ENCODE results near the gene IL22RA2. TPM values are rescaled to one million over a fixed set of nuclear protein-coding genes. Genes with fewer than 3 reads are reported as not detected.
"Not testable (repeated sequence)": the region's sequence is repeated elsewhere in the genome, so short reads cannot be mapped to it uniquely, and the experiment has no call there.

IL22RA2 gene
- total RNA-seq, 1 experiment from 2014 or later: not detected

- H3K27me3 ChIP-seq (replicated peaks; ENCODE audit: insufficient read depth, low read depth, low read length, poor library complexity): no peaks in the 10 kb centered on the region
- no peak overlapping the region for H3K4me3 ChIP-seq (ENCODE audit: low read depth, low read length, poor library complexity, severe bottlenecking)
- H3K36me3 ChIP-seq (ENCODE audit: insufficient read depth, low read length, poor library complexity, severe bottlenecking): no peaks in the 10 kb centered on the region
- no peak overlapping the region for H3K27ac ChIP-seq (ENCODE audit: low read depth, low read length, poor library complexity, severe bottlenecking)
- ChIA-PET POLR2A (ENCODE audit: low non-redundant PET) (no interaction called here), CTCF (no interaction called here)
- no peaks in the 10 kb centered on the region for H3K4me1 ChIP-seq (ENCODE audit: insufficient read depth, low read length, poor library complexity, severe bottlenecking)
- intact Hi-C loops (cut with micrococcal nuclease; ENCODE audit: unreplicated experiment): no loop called here
- DNase-seq (ENCODE audit: low spot score): no peak
- no peak for TF ChIP-seq CTCF (conservative IDR thresholded peaks at IDR 0.05; ENCODE audit: low read depth, low read length)
- no peak for TF ChIP-seq EZH2 (IDR thresholded peaks at IDR 0.05; ENCODE audit: borderline replicate concordance, low read depth, low read length, poor library complexity, severe bottlenecking)
- H3K9me3 ChIP-seq (ENCODE audit: low read depth, low read length, poor library complexity, severe bottlenecking): no peaks in the 10 kb centered on the region
- BruUV-seq (replicated peaks): no TSS peak
Measured at GRCh38 chr6:137112067-137112355, 61.4 kb downstream of the IL22RA2 start.

GRCh38 chr6:137111296-137112066 lies 62.0 kb downstream of the IL22RA2 start:
- H3K27me3 ChIP-seq (replicated peaks; ENCODE audit: insufficient read depth, low read depth, low read length, poor library complexity): no peaks in the 10 kb centered on the region
- CTCF ChIA-PET: no interaction called here
- no peak for DNase-seq (ENCODE audit: low spot score)
- POLR2A ChIA-PET (ENCODE audit: low non-redundant PET): no interaction called here
- no TSS peak for BruUV-seq (replicated peaks)
- TF ChIP-seq CTCF (conservative IDR thresholded peaks at IDR 0.05; ENCODE audit: low read depth, low read length): no peak
- no peak for TF ChIP-seq EZH2 (IDR thresholded peaks at IDR 0.05; ENCODE audit: borderline replicate concordance, low read depth, low read length, poor library complexity, severe bottlenecking)
- H3K4me3 ChIP-seq (ENCODE audit: low read depth, low read length, poor library complexity, severe bottlenecking): no peak overlapping the region
- H3K9me3 ChIP-seq (ENCODE audit: low read depth, low read length, poor library complexity, severe bottlenecking): no peaks in the 10 kb centered on the region
- H3K27ac ChIP-seq (ENCODE audit: low read depth, low read length, poor library complexity, severe bottlenecking): no peak overlapping the region
- no peaks in the 10 kb centered on the region for H3K36me3 ChIP-seq (ENCODE audit: insufficient read depth, low read length, poor library complexity, severe bottlenecking)
- H3K4me1 ChIP-seq (ENCODE audit: insufficient read depth, low read length, poor library complexity, severe bottlenecking): no peaks in the 10 kb centered on the region
- intact Hi-C loops (cut with micrococcal nuclease; ENCODE audit: unreplicated experiment): no loop called here

- BruUV-seq (replicated peaks): no TSS peak
- no peak for TF ChIP-seq EZH2 (IDR thresholded peaks at IDR 0.05; ENCODE audit: borderline replicate concordance, low read depth, low read length, poor library complexity, severe bottlenecking)
- TF ChIP-seq CTCF (conservative IDR thresholded peaks at IDR 0.05; ENCODE audit: low read depth, low read length): no peak
- no peaks in the 10 kb centered on the region for H3K4me1 ChIP-seq (ENCODE audit: insufficient read depth, low read length, poor library complexity, severe bottlenecking)
- no peaks in the 10 kb centered on the region for H3K9me3 ChIP-seq (ENCODE audit: low read depth, low read length, poor library complexity, severe bottlenecking)
- CTCF ChIA-PET: no interaction called here
- H3K36me3 ChIP-seq (ENCODE audit: insufficient read depth, low read length, poor library complexity, severe bottlenecking): no peaks in the 10 kb centered on the region
- no peak for DNase-seq (ENCODE audit: low spot score)
- no peak overlapping the region for H3K27ac ChIP-seq (ENCODE audit: low read depth, low read length, poor library complexity, severe bottlenecking)
- H3K4me3 ChIP-seq (ENCODE audit: low read depth, low read length, poor library complexity, severe bottlenecking): no peak overlapping the region
- H3K27me3 ChIP-seq (replicated peaks; ENCODE audit: insufficient read depth, low read depth, low read length, poor library complexity): no peaks in the 10 kb centered on the region
- POLR2A ChIA-PET (ENCODE audit: low non-redundant PET): interaction anchor here (0.5 kb wide), 1 partner anchor 202 kb away, joined by 3 read pairs; no protein-coding TSS in a partner anchor
- intact Hi-C loops (cut with micrococcal nuclease; ENCODE audit: unreplicated experiment): no loop called here
Measured at GRCh38 chr6:137107767-137108105, 65.7 kb downstream of the IL22RA2 start.

- POLR2A ChIA-PET (ENCODE audit: low non-redundant PET): interaction anchor here (0.5 kb wide), 1 partner anchor 201 kb away, joined by 3 read pairs; no protein-coding TSS in a partner anchor
- H3K27me3 ChIP-seq (replicated peaks; ENCODE audit: insufficient read depth, low read depth, low read length, poor library complexity); CTCF ChIA-PET; H3K9me3 ChIP-seq (ENCODE audit: low read depth, low read length, poor library complexity, severe bottlenecking); BruUV-seq (replicated peaks); H3K36me3 ChIP-seq (ENCODE audit: insufficient read depth, low read length, poor library complexity, severe bottlenecking); H3K27ac ChIP-seq (ENCODE audit: low read depth, low read length, poor library complexity, severe bottlenecking); H3K4me3 ChIP-seq (ENCODE audit: low read depth, low read length, poor library complexity, severe bottlenecking); intact Hi-C loops (cut with micrococcal nuclease; ENCODE audit: unreplicated experiment); H3K4me1 ChIP-seq (ENCODE audit: insufficient read depth, low read length, poor library complexity, severe bottlenecking): not testable (repeated sequence)
- peak; percentile 5 for DNase-seq (ENCODE audit: low spot score)
Measured at GRCh38 chr6:137107047-137107766, 66.2 kb downstream of the IL22RA2 start.
